ENCODE data around the gene NPAS3. TPM values are rescaled to one million over a fixed set of nuclear protein-coding genes. Genes with fewer than 3 reads are reported as not detected.

NPAS3 gene
- total RNA-seq, 1 experiment from 2014 or later: 15.6 TPM

- ChIA-PET CTCF (no interaction called here), POLR2A (ENCODE audit: low non-redundant PET) (no interaction called here)
- no peak for DNase-seq (ENCODE audit: low spot score)
- Histone ChIP-seq H3K27ac (ENCODE audit: low read depth, low read length, poor library complexity, severe bottlenecking) (no peak overlapping the region), H3K36me3 (ENCODE audit: insufficient read depth, low read length, poor library complexity, severe bottlenecking) (no peaks in the 10 kb centered on the region), H3K4me3 (ENCODE audit: low read depth, low read length, poor library complexity, severe bottlenecking) (no peak overlapping the region), H3K4me1 (ENCODE audit: insufficient read depth, low read length, poor library complexity, severe bottlenecking) (peaks cover 37% of the 10 kb centered on the region), H3K27me3 (replicated peaks; ENCODE audit: insufficient read depth, low read depth, low read length, poor library complexity) (no peaks in the 10 kb centered on the region), H3K9me3 (ENCODE audit: low read depth, low read length, poor library complexity, severe bottlenecking) (no peaks in the 10 kb centered on the region)
- intact Hi-C loops (cut with micrococcal nuclease; ENCODE audit: unreplicated experiment): no loop called here
- TF ChIP-seq, protein P1, sequence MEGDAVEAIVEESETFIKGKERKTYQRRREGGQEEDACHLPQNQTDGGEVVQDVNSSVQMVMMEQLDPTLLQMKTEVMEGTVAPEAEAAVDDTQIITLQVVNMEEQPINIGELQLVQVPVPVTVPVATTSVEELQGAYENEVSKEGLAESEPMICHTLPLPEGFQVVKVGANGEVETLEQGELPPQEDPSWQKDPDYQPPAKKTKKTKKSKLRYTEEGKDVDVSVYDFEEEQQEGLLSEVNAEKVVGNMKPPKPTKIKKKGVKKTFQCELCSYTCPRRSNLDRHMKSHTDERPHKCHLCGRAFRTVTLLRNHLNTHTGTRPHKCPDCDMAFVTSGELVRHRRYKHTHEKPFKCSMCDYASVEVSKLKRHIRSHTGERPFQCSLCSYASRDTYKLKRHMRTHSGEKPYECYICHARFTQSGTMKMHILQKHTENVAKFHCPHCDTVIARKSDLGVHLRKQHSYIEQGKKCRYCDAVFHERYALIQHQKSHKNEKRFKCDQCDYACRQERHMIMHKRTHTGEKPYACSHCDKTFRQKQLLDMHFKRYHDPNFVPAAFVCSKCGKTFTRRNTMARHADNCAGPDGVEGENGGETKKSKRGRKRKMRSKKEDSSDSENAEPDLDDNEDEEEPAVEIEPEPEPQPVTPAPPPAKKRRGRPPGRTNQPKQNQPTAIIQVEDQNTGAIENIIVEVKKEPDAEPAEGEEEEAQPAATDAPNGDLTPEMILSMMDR (conservative IDR thresholded peaks at IDR 0.05; ENCODE audit: low read depth, low read length): no peak
- no peak for TF ChIP-seq EZH2 (IDR thresholded peaks at IDR 0.05; ENCODE audit: borderline replicate concordance, low read depth, low read length, poor library complexity, severe bottlenecking)
- BruUV-seq (replicated peaks): no TSS peak
Observed at GRCh38 chr14:33471776-33472175, 533.1 kb downstream of the NPAS3 start.

DNA sequence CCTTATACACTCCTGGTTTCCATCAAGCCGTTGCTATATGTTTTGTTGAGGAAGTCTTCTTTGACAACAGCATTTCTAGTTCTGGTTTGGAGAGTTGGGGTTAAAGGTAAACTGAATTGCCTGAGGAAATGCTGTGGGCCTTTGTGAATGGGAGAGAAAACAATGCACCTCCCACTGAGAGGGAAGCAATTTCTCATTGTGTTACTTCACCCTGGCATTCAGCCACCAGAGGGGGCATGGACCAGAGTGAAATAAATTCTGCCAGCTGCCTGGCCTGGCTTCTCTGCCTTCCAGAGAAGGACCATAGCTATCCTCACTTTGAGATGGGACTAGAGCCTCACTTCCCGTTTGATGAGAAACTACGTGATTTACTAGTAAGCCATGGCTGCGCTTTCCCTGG, 536.9 kb downstream of the NPAS3 start:
- H3K27me3 ChIP-seq (replicated peaks; ENCODE audit: insufficient read depth, low read depth, low read length, poor library complexity): no peaks in the 10 kb centered on the region
- H3K27ac ChIP-seq (ENCODE audit: low read depth, low read length, poor library complexity, severe bottlenecking): no peak overlapping the region
- no TSS peak for BruUV-seq (replicated peaks)
- ChIA-PET POLR2A (ENCODE audit: low non-redundant PET) (interaction anchor here (0.5 to 0.6 kb wide), 2 partner anchors 290 to 385 kb away, joined by 4 to 9 read pairs; no protein-coding TSS in a partner anchor), CTCF (no interaction called here)
- H3K4me1 ChIP-seq (ENCODE audit: insufficient read depth, low read length, poor library complexity, severe bottlenecking): peaks cover 51% of the 10 kb centered on the region
- H3K9me3 ChIP-seq (ENCODE audit: low read depth, low read length, poor library complexity, severe bottlenecking): no peaks in the 10 kb centered on the region
- intact Hi-C loops (cut with micrococcal nuclease; ENCODE audit: unreplicated experiment): loop anchor here (5.0 kb wide), 2 partner anchors 317 to 533 kb away; no protein-coding TSS in a partner anchor
- peak; percentile 80 for DNase-seq (ENCODE audit: low spot score)
- TF ChIP-seq, protein P1 (conservative IDR thresholded peaks at IDR 0.05; ENCODE audit: low read depth, low read length): peak; percentile 47; the same call in 1 of the 2 replicates
- TF ChIP-seq EZH2 (IDR thresholded peaks at IDR 0.05; ENCODE audit: borderline replicate concordance, low read depth, low read length, poor library complexity, severe bottlenecking): no peak
- no peaks in the 10 kb centered on the region for H3K36me3 ChIP-seq (ENCODE audit: insufficient read depth, low read length, poor library complexity, severe bottlenecking)
- no peak overlapping the region for H3K4me3 ChIP-seq (ENCODE audit: low read depth, low read length, poor library complexity, severe bottlenecking)

- BruUV-seq (replicated peaks): no TSS peak
- POLR2A ChIA-PET (ENCODE audit: low non-redundant PET): no interaction called here
- Histone ChIP-seq H3K27me3 (replicated peaks; ENCODE audit: insufficient read depth, low read depth, low read length, poor library complexity) (no peaks in the 10 kb centered on the region), H3K4me3 (ENCODE audit: low read depth, low read length, poor library complexity, severe bottlenecking) (no peak overlapping the region), H3K36me3 (ENCODE audit: insufficient read depth, low read length, poor library complexity, severe bottlenecking) (no peaks in the 10 kb centered on the region), H3K9me3 (ENCODE audit: low read depth, low read length, poor library complexity, severe bottlenecking) (no peaks in the 10 kb centered on the region), H3K4me1 (ENCODE audit: insufficient read depth, low read length, poor library complexity, severe bottlenecking) (peaks cover 63% of the 10 kb centered on the region), H3K27ac (ENCODE audit: low read depth, low read length, poor library complexity, severe bottlenecking) (no peak overlapping the region)
- intact Hi-C loops (cut with micrococcal nuclease; ENCODE audit: unreplicated experiment): loop anchor here (5.0 kb wide), 2 partner anchors 315 to 535 kb away; no protein-coding TSS in a partner anchor
- CTCF ChIA-PET: no interaction called here
- DNase-seq (ENCODE audit: low spot score): peak; percentile 83
- TF ChIP-seq EZH2 (IDR thresholded peaks at IDR 0.05; ENCODE audit: borderline replicate concordance, low read depth, low read length, poor library complexity, severe bottlenecking): no peak
- TF ChIP-seq, protein P1 (conservative IDR thresholded peaks at IDR 0.05; ENCODE audit: low read depth, low read length): no peak
Observed at GRCh38 chr14:33477797-33478196, 539.1 kb downstream of the NPAS3 start.
